G401 (cell line): ENCODE results near the gene CAPZA1. TPM values are rescaled to one million over a fixed set of nuclear protein-coding genes. Genes with fewer than 3 reads are reported as not detected.

ENCODE experiments used
- DNase-seq: peaks from one replicate; pipeline ENCODE4 v3.0.0-alpha.2; 2015; ENCODE audit warnings: low spot score
- in situ Hi-C: cut with HindIII; loops from 2 replicates; pipeline ENCODE4 v1.10.0; 2016; ENCODE audit warnings: low sequenced_read_pairs, mixed read lengths
- total RNA-seq: library from RNA; depleted of rRNA; stranded (reverse); fragments of >200 nt; shearing (Covaris generic); gene quantifications from 2 replicates; pipeline ENCODE4 v1.2.3, GENCODE V29; 2014

The CAPZA1 gene
- total RNA-seq, 1 experiment from 2014 or later, result 371 TPM

- DNase-seq, result no peak
- in situ Hi-C loops, result no loop called here
Observed at GRCh38 chr1:112696578-112697314, 77.1 kb downstream of the CAPZA1 start.

GRCh38 chr1:112697781-112698201 lies 78.2 kb downstream of the CAPZA1 start:
- DNase-seq, result no peak
- in situ Hi-C loops, result no loop called here

GRCh38 chr1:112698366-112699310 lies 79.0 kb downstream of the CAPZA1 start:
- in situ Hi-C loops, result no loop called here
- no peak for DNase-seq

- in situ Hi-C loops, result no loop called here
- no peak for DNase-seq
Observed at GRCh38 chr1:112699425-112700144, 80.0 kb downstream of the CAPZA1 start.

GRCh38 chr1:112700290-112701226 lies 80.9 kb downstream of the CAPZA1 start:
- DNase-seq, result peak; percentile 64
- in situ Hi-C loops, result no loop called here

GRCh38 chr1:112701227-112702066 lies 81.8 kb downstream of the CAPZA1 start:
- in situ Hi-C loops, result no loop called here
- DNase-seq, result no peak

GRCh38 chr1:112702067-112702395 lies 82.4 kb downstream of the CAPZA1 start:
- in situ Hi-C loops, result no loop called here
- no peak for DNase-seq

- in situ Hi-C loops, result no loop called here
- no peak for DNase-seq
Observed at GRCh38 chr1:112702420-112703261, 83.0 kb downstream of the CAPZA1 start.

GRCh38 chr1:112703706-112704105 lies 84.1 kb downstream of the CAPZA1 start:
- in situ Hi-C loops, result no loop called here
- DNase-seq, result no peak

GRCh38 chr1:112704391-112704933 lies 84.8 kb downstream of the CAPZA1 start:
- DNase-seq, result no peak
- in situ Hi-C loops, result no loop called here

- in situ Hi-C loops, result no loop called here
- DNase-seq, result peak; percentile 69
Observed at GRCh38 chr1:112704934-112705627, 85.4 kb downstream of the CAPZA1 start.

GRCh38 chr1:112706505-112707220 lies 87.0 kb downstream of the CAPZA1 start, which contains the start of gene RHOC:
TSS of gene RHOC (minus strand) at chr1:112707127. CDS start at chr1:112703799, 3,328 bp downstream.
- in situ Hi-C loops, result no loop called here
- no peak for DNase-seq

- peak; percentile 65 for DNase-seq
- in situ Hi-C loops, result no loop called here
Observed at GRCh38 chr1:112707221-112708001, 87.8 kb downstream of the CAPZA1 start.

GRCh38 chr1:112708002-112708448 lies 88.4 kb downstream of the CAPZA1 start:
- DNase-seq, result no peak
- in situ Hi-C loops, result no loop called here

- in situ Hi-C loops, result no loop called here
Observed at GRCh38 chr1:112708489-112708888, 88.9 kb downstream of the CAPZA1 start.

More at GRCh38 chr1:112708489-112708888, 88.9 kb downstream of the CAPZA1 start:
- no peak for DNase-seq
